ENCODE results near the gene PTPN7.

Gene PTPN7

DNA sequence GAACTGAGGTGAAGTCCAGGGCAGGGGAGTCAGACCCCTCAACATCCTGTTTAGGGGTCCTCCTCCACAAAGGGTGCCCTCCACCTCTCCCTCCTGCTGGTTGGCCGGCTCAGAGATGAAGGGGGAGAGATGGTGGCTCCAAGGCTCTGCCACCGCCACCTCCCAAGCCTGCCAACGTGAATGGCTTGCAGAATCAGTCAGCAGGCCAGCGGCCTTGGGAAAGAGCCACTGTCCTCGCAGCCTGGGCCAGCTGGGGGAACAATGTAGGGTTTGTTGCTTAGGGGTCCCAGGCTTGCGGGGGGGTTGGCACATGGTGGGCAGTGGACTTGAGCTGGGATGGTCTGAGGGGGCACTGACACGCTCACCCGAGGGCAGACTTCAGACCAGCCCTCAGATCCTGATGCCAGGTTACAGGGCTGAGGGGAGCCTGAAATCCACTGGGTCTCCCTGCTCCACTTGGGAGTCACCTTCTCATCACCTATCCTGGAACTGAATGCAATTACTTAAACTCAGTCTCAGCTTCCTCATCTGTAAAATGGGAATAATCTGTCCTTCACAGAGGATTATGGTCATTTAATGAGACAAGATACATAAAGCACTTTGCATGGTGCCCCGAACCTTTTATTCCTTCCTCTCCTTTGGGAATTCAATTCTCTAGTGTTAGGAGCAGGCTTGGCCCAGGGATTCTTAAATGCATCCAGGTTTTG lies 29.4 kb downstream of the PTPN7 start:
- in situ Hi-C loops (cut with MboI; ENCODE audit: low sequenced_read_pairs): no loop called here
- no peak overlapping the region for H3K4me3 ChIP-seq
- no peaks in the 10 kb centered on the region for H3K27me3 ChIP-seq (ENCODE audit: low read depth)
- H3K4me1 ChIP-seq: no peaks in the 10 kb centered on the region
- DNase-seq (ENCODE audit: low spot score in 2 of 2): no peak
- H3K9me3 ChIP-seq: no peaks in the 10 kb centered on the region
- peaks cover 15% of the 10 kb centered on the region for H3K36me3 ChIP-seq (replicated peaks)

DNA sequence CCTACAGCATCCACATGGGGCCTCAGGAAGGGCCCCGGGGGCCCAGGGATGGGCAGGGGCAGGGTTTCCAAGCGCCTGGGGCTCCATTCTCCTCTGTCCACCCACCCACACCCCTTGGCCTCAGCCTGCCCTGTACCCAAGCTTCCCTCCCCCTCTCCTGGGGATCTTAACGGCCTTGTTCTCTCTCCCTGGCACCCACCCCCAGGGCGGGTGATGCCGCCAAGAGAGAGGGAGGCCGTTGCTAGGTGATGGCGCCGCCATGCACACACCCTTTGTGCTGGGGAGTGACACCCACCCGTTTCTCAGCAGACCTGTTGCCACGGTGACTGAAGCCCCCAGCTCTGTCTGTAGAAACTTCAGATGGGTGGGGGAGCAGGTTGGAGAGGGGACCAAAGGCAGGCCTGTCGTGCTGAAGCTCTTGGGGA lies 30.1 kb downstream of the PTPN7 start:
- in situ Hi-C loops (cut with MboI; ENCODE audit: low sequenced_read_pairs): no loop called here
- H3K36me3 ChIP-seq (replicated peaks): peaks cover 9% of the 10 kb centered on the region
- no peak overlapping the region for H3K4me3 ChIP-seq
- DNase-seq (ENCODE audit: low spot score in 2 of 2): no peak
- H3K9me3 ChIP-seq: no peaks in the 10 kb centered on the region
- no peaks in the 10 kb centered on the region for H3K27me3 ChIP-seq (ENCODE audit: low read depth)
- H3K4me1 ChIP-seq: no peaks in the 10 kb centered on the region

DNA sequence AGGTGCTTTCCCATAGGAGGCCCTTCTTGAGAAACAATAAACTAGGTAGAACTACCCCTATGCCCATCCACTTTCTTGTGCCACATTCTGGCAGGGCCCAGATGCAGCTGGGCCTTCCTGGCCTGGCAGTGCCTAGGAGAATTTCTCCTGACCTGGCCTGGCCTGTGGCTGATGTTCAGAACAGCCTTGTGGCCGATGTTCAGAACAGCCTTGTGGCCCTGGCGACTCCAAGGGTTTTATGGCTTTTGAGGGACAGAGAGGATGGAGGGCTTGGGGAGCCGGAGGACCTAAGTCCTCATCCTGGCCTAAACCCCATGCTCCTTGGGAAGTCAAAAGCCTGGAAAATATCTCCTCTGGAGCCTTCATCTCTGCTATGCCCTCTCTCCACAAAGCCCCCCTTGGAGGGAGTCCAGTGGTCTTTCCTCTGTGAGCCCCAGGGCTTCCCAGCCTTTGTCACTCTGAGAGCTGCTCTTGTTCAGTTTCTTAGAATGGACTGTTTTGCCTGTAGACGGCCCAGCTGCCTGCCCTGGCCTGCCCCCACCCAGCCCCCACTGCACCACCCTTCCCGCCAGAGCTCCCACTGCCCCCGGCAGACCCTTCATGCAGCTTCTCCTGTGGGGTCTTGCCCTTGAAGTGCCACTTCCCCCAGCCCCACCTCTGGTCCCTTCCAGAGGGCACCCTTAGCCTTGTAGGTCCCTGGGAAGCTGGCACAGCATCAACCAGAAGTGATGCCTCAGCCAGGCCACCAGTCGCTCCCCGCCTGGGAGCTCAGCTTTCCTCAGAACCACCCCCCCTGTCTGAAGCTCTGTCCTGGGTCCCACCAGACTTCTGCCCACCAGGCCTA lies 30.7 kb downstream of the PTPN7 start:
- in situ Hi-C loops (cut with MboI; ENCODE audit: low sequenced_read_pairs): no loop called here

DNA sequence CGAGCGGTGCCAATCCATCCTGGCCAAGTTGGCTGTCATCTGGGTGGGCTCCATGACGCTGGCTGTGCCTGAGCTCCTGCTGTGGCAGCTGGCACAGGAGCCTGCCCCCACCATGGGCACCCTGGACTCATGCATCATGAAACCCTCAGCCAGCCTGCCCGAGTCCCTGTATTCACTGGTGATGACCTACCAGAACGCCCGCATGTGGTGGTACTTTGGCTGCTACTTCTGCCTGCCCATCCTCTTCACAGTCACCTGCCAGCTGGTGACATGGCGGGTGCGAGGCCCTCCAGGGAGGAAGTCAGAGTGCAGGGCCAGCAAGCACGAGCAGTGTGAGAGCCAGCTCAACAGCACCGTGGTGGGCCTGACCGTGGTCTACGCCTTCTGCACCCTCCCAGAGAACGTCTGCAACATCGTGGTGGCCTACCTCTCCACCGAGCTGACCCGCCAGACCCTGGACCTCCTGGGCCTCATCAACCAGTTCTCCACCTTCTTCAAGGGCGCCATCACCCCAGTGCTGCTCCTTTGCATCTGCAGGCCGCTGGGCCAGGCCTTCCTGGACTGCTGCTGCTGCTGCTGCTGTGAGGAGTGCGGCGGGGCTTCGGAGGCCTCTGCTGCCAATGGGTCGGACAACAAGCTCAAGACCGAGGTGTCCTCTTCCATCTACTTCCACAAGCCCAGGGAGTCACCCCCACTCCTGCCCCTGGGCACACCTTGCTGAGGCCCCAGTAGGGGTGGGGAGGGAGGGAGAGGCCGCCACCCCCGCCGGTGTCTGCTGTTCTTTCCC lies 32.4 kb downstream of the PTPN7 start:
- H3K4me1 ChIP-seq: no peaks in the 10 kb centered on the region
- H3K36me3 ChIP-seq (replicated peaks): no peaks in the 10 kb centered on the region; the same call in 1 of the 2 replicates
- H3K4me3 ChIP-seq: no peak overlapping the region
- in situ Hi-C loops (cut with MboI; ENCODE audit: low sequenced_read_pairs): no loop called here
- DNase-seq (ENCODE audit: low spot score in 2 of 2): no peak
- peaks cover 9% of the 10 kb centered on the region; the same call in 1 of the 2 replicates for H3K27me3 ChIP-seq (ENCODE audit: low read depth)
- H3K9me3 ChIP-seq: no peaks in the 10 kb centered on the region

More for the DNA sequence above, 30.7 kb downstream of the PTPN7 start:
- Histone ChIP-seq H3K4me3 (no peak overlapping the region), H3K27me3 (ENCODE audit: low read depth) (no peaks in the 10 kb centered on the region), H3K36me3 (replicated peaks) (peaks cover 4% of the 10 kb centered on the region), H3K4me1 (no peaks in the 10 kb centered on the region), H3K9me3 (no peaks in the 10 kb centered on the region)
- no peak for DNase-seq (ENCODE audit: low spot score in 2 of 2)

DNA sequence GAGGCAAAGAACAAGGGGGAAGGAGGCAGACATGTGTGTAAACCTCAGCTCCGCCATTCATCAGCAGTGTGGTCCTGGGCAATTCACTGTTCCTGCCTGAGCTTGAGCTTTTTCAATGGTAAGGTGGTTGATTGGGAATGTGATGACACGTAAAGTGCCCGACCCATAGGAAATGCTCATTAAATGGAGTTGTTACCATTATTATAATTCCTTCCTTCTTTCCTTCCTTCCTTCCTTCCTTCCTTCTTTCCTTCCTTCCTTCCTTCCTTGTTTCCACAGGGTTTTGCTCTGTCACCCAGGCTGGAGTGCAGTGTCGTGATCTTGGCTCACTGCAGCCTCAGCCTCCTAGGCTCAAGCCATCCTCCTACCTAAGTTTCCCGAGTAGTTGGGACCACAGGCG lies 33.3 kb downstream of the PTPN7 start:
- Histone ChIP-seq H3K4me3 (no peak overlapping the region), H3K27me3 (ENCODE audit: low read depth) (peaks cover 9% of the 10 kb centered on the region; the same call in 1 of the 2 replicates), H3K9me3 (no peaks in the 10 kb centered on the region), H3K36me3 (replicated peaks) (no peaks in the 10 kb centered on the region), H3K4me1 (no peaks in the 10 kb centered on the region)
- in situ Hi-C loops (cut with MboI; ENCODE audit: low sequenced_read_pairs): no loop called here
- DNase-seq (ENCODE audit: low spot score in 2 of 2): no peak

DNA sequence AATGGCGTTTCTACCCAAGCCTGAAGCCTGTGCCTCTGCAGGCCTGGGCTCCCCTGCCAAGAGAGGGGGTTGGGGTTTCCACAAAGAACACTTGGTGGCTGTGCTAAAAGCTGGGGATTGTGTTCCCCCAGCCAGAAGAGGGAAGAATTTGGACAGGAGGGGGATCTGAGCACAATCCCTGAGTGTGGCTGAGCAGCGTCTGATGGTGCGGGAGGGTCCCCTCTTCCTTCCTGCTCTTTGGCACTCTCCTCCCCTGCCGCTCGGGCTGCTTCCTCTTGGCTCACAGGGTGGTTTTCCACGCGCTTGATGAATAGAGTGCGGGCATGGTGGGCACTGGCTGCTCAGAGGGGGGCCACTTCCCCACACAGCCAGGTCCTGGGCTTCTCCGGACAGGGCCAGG lies 34.0 kb downstream of the PTPN7 start:
- Histone ChIP-seq H3K4me3 (no peak overlapping the region), H3K9me3 (no peaks in the 10 kb centered on the region), H3K4me1 (no peaks in the 10 kb centered on the region), H3K27me3 (ENCODE audit: low read depth) (peaks cover 9% of the 10 kb centered on the region; the same call in 1 of the 2 replicates), H3K36me3 (replicated peaks) (no peaks in the 10 kb centered on the region)
- no peak for DNase-seq (ENCODE audit: low spot score in 2 of 2)
- in situ Hi-C loops (cut with MboI; ENCODE audit: low sequenced_read_pairs): no loop called here

- H3K27me3 ChIP-seq (ENCODE audit: low read depth): peaks cover 9% of the 10 kb centered on the region; the same call in 1 of the 2 replicates
- no peak overlapping the region for H3K4me3 ChIP-seq
- in situ Hi-C loops (cut with MboI; ENCODE audit: low sequenced_read_pairs): no loop called here
- DNase-seq (ENCODE audit: low spot score in 2 of 2): no peak
- no peaks in the 10 kb centered on the region for H3K9me3 ChIP-seq
- no peaks in the 10 kb centered on the region for H3K4me1 ChIP-seq
- no peaks in the 10 kb centered on the region for H3K36me3 ChIP-seq (replicated peaks)
Observed at GRCh38 chr1:202125611-202126010, 34.8 kb downstream of the PTPN7 start.

DNA sequence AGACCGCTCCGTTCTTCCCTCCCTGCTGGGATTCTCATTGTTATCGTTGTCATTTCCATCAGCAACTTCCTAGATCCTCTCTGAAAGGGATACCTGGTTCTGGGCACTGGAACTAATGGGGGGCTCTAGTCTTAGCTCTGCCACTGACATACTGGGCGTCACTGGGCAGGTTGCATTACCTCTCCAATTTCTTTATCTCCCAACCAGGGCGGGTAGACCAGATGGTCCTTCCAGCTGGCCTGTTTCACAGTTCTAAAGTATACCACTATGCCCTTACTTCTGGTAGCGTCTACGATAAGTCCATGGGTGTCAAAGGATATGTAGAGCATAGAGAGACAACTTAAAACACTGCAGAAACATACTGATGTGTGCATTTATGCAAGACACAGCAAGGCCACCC lies 36.3 kb downstream of the PTPN7 start:
- Histone ChIP-seq H3K27me3 (ENCODE audit: low read depth) (peaks cover 9% of the 10 kb centered on the region; the same call in 1 of the 2 replicates), H3K4me3 (no peak overlapping the region), H3K9me3 (no peaks in the 10 kb centered on the region), H3K36me3 (replicated peaks) (no peaks in the 10 kb centered on the region), H3K4me1 (no peaks in the 10 kb centered on the region)
- DNase-seq (ENCODE audit: low spot score in 2 of 2): no peak
- in situ Hi-C loops (cut with MboI; ENCODE audit: low sequenced_read_pairs): loop anchor here (5.0 kb wide), 1 partner anchor 117 kb away; no protein-coding TSS in a partner anchor

GRCh38 chr1:202123336-202123813 lies 37.0 kb downstream of the PTPN7 start:
- Histone ChIP-seq H3K36me3 (replicated peaks) (no peaks in the 10 kb centered on the region), H3K4me1 (no peaks in the 10 kb centered on the region), H3K9me3 (no peaks in the 10 kb centered on the region), H3K27me3 (ENCODE audit: low read depth) (peaks cover 9% of the 10 kb centered on the region; the same call in 1 of the 2 replicates), H3K4me3 (no peak overlapping the region)
- no peak for DNase-seq (ENCODE audit: low spot score in 2 of 2)
- in situ Hi-C loops (cut with MboI; ENCODE audit: low sequenced_read_pairs): loop anchor here (5.0 kb wide), 1 partner anchor 116 kb away; no protein-coding TSS in a partner anchor

- Histone ChIP-seq H3K4me1 (no peaks in the 10 kb centered on the region), H3K4me3 (no peak within 1 kb of the TSS), H3K27me3 (ENCODE audit: low read depth) (peaks cover 9% of the 10 kb centered on the region; the same call in 1 of the 2 replicates), H3K36me3 (replicated peaks) (no peaks in the 10 kb centered on the region), H3K9me3 (no peaks in the 10 kb centered on the region)
- DNase-seq (ENCODE audit: low spot score in 2 of 2): no peak
- in situ Hi-C loops (cut with MboI; ENCODE audit: low sequenced_read_pairs): loop anchor here (5.0 kb wide), 1 partner anchor 115 kb away; no protein-coding TSS in a partner anchor
Observed at GRCh38 chr1:202122639-202123335, 37.6 kb downstream of the PTPN7 start, which contains the start of gene GPR37L1. Gene GPR37L1, plus strand, starts transcription at chr1:202122917. Its CDS starts 47 bp downstream, at chr1:202122964.

GRCh38 chr1:202121006-202121405 lies 39.4 kb downstream of the PTPN7 start:
- Histone ChIP-seq H3K27me3 (ENCODE audit: low read depth) (peaks cover 9% of the 10 kb centered on the region; the same call in 1 of the 2 replicates), H3K36me3 (replicated peaks) (no peaks in the 10 kb centered on the region), H3K4me1 (no peaks in the 10 kb centered on the region), H3K4me3 (no peak overlapping the region), H3K9me3 (no peaks in the 10 kb centered on the region)
- in situ Hi-C loops (cut with MboI; ENCODE audit: low sequenced_read_pairs): loop anchor here (5.0 kb wide), 1 partner anchor 114 kb away; no protein-coding TSS in a partner anchor
- DNase-seq (ENCODE audit: low spot score in 2 of 2): no peak

DNA sequence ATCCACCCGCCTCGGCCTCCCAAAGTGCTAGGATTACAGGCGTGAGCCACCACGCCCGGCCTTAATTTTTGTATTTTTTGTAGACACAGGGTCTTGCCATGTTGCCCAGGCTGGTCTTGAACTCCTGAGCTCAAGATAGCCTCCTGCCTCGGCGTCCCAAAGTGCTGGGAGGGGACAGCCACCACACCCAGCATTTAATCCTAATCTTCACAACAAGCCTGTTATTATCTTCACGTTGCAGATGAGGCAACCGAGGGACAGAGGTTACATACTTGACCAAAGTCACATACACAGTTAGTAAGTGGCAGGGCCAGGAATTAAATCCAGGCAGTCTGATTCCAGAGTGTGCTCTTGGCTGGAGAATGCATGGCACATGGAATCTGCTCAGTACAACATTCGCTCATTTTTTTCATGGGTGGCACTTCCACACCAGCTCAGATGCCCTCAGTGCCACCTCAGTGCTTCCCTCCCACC lies 42.5 kb downstream of the PTPN7 start:
- H3K4me1 ChIP-seq: no peaks in the 10 kb centered on the region
- in situ Hi-C loops (cut with MboI; ENCODE audit: low sequenced_read_pairs): loop anchor here (10.0 kb wide), 1 partner anchor 223 kb away; no protein-coding TSS in a partner anchor
- no peak overlapping the region for H3K4me3 ChIP-seq
- H3K9me3 ChIP-seq: no peaks in the 10 kb centered on the region
- no peaks in the 10 kb centered on the region for H3K36me3 ChIP-seq (replicated peaks)
- DNase-seq (ENCODE audit: low spot score in 2 of 2): no peak
- no peaks in the 10 kb centered on the region for H3K27me3 ChIP-seq (ENCODE audit: low read depth)
